ENCODE data around the gene IMMP2L. TPM values are rescaled to one million over a fixed set of nuclear protein-coding genes. Genes with fewer than 3 reads are reported as not detected.

IMMP2L gene
- total RNA-seq, 1 donor from 2014 or later = 20.0 TPM

DNA sequence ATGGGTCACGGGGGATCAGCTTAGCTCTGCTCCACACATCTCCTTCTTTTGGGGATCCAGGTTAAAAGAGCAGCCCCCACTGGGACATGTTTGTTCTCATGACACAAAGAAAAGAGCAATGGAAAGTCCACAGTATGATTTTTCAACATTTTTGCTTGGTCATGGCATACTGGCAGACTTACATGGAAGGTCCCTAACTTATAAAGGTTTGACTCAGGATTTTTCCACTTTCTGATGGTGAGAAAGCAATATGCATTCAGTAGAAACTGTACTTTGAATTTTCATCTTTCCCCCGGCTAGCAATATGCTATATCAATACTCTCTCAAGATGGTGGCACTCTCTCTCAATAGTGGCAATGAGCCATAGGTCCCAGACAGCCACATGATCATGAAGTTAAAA is 699.0 kb downstream of the IMMP2L start:
- H3K9me3 Mint-ChIP-seq = peaks cover 8% of the 10 kb centered on the region
- H3K4me1 Mint-ChIP-seq (ENCODE audit: low read depth) = peaks cover 2% of the 10 kb centered on the region
- H3K27ac Mint-ChIP-seq = no peak overlapping the region
- intact Hi-C loops (cut with micrococcal nuclease) = no loop called here
- no peaks in the 10 kb centered on the region for H3K36me3 Mint-ChIP-seq (ENCODE audit: low read depth)
- DNase-seq (ENCODE audit: low spot score) = no peak
- no peaks in the 10 kb centered on the region for H3K27me3 Mint-ChIP-seq (ENCODE audit: low read depth)
- no peak overlapping the region for H3K4me3 Mint-ChIP-seq (ENCODE audit: low read depth)

GRCh38 chr7:110861163-110861562 is 701.1 kb downstream of the IMMP2L start:
- no peak for DNase-seq (ENCODE audit: low spot score)
- peaks cover 2% of the 10 kb centered on the region for H3K4me1 Mint-ChIP-seq (ENCODE audit: low read depth)

DNA sequence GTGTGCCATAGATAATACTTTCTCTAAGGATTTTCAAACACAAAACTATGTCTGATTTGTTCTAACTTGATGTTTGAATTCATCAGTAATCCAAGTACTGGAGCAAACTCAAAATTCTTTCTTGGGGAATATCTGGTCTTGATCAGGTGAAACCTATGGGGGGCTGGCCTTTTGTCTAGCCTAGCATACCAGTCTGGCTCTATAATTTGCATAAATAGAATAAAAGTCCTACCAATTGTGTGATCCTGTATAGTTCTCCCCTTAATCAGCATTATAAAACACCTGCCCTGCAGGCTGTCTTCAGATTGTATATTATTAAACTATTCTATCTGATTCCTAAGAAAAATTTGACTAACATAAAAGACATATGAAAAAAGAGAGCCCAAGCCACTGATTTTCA is 705.2 kb downstream of the IMMP2L start:
- H3K4me3 Mint-ChIP-seq (ENCODE audit: low read depth) = no peak overlapping the region
- H3K27me3 Mint-ChIP-seq (ENCODE audit: low read depth) = no peaks in the 10 kb centered on the region
- no peak overlapping the region for H3K27ac Mint-ChIP-seq
- intact Hi-C loops (cut with micrococcal nuclease) = no loop called here
- no peak for DNase-seq (ENCODE audit: low spot score)
- no peaks in the 10 kb centered on the region for H3K9me3 Mint-ChIP-seq
- H3K4me1 Mint-ChIP-seq (ENCODE audit: low read depth) = no peaks in the 10 kb centered on the region
- no peaks in the 10 kb centered on the region for H3K36me3 Mint-ChIP-seq (ENCODE audit: low read depth)

More at GRCh38 chr7:110861163-110861562, 701.1 kb downstream of the IMMP2L start:
- Mint-ChIP-seq H3K36me3 (ENCODE audit: low read depth) (no peaks in the 10 kb centered on the region), H3K27ac (no peak overlapping the region), H3K9me3 (peaks cover 3% of the 10 kb centered on the region), H3K4me3 (ENCODE audit: low read depth) (no peak overlapping the region), H3K27me3 (ENCODE audit: low read depth) (no peaks in the 10 kb centered on the region)
- intact Hi-C loops (cut with micrococcal nuclease) = no loop called here

GRCh38 chr7:110856704-110857103 is 705.6 kb downstream of the IMMP2L start:
- no peak overlapping the region for H3K27ac Mint-ChIP-seq
- H3K27me3 Mint-ChIP-seq (ENCODE audit: low read depth) = no peaks in the 10 kb centered on the region
- DNase-seq (ENCODE audit: low spot score) = no peak
- no peaks in the 10 kb centered on the region for H3K4me1 Mint-ChIP-seq (ENCODE audit: low read depth)
- H3K9me3 Mint-ChIP-seq = no peaks in the 10 kb centered on the region
- no peak overlapping the region for H3K4me3 Mint-ChIP-seq (ENCODE audit: low read depth)
- intact Hi-C loops (cut with micrococcal nuclease) = no loop called here
- no peaks in the 10 kb centered on the region for H3K36me3 Mint-ChIP-seq (ENCODE audit: low read depth)

GRCh38 chr7:110854651-110855050 is 707.6 kb downstream of the IMMP2L start:
- H3K27ac Mint-ChIP-seq = no peak overlapping the region
- H3K36me3 Mint-ChIP-seq (ENCODE audit: low read depth) = no peaks in the 10 kb centered on the region
- DNase-seq (ENCODE audit: low spot score) = no peak
- intact Hi-C loops (cut with micrococcal nuclease) = no loop called here
- H3K27me3 Mint-ChIP-seq (ENCODE audit: low read depth) = no peaks in the 10 kb centered on the region
- no peaks in the 10 kb centered on the region for H3K4me1 Mint-ChIP-seq (ENCODE audit: low read depth)
- H3K4me3 Mint-ChIP-seq (ENCODE audit: low read depth) = no peak overlapping the region
- H3K9me3 Mint-ChIP-seq = no peaks in the 10 kb centered on the region

- no peaks in the 10 kb centered on the region for H3K36me3 Mint-ChIP-seq (ENCODE audit: low read depth)
- H3K4me1 Mint-ChIP-seq (ENCODE audit: low read depth) = no peaks in the 10 kb centered on the region
- no peaks in the 10 kb centered on the region for H3K9me3 Mint-ChIP-seq
- no peak for DNase-seq (ENCODE audit: low spot score)
- H3K4me3 Mint-ChIP-seq (ENCODE audit: low read depth) = no peak overlapping the region
- intact Hi-C loops (cut with micrococcal nuclease) = no loop called here
- no peak overlapping the region for H3K27ac Mint-ChIP-seq
- H3K27me3 Mint-ChIP-seq (ENCODE audit: low read depth) = no peaks in the 10 kb centered on the region
Observed at GRCh38 chr7:110854166-110854565, 708.1 kb downstream of the IMMP2L start.

DNA sequence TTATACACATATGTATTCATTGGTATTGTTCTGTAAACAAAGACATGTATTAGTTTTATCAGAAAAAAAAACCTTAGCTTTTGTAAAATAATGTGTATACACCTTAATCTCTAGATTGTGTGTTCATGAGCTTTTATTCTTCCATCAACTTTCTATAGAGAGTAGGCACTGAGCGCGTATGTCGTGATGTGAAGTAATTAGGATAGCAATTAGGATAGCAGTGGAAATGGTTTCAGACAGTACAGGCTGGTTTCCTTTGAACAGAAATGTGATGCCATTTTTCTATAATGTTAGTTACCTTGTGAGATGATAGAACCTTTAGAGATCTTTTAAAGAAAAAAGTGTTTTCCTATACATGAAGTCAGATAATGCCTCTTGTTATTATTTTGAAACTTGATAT is 709.0 kb downstream of the IMMP2L start:
- Mint-ChIP-seq H3K27ac (no peak overlapping the region), H3K9me3 (no peaks in the 10 kb centered on the region), H3K4me1 (ENCODE audit: low read depth) (no peaks in the 10 kb centered on the region), H3K27me3 (ENCODE audit: low read depth) (no peaks in the 10 kb centered on the region), H3K36me3 (ENCODE audit: low read depth) (no peaks in the 10 kb centered on the region), H3K4me3 (ENCODE audit: low read depth) (no peak overlapping the region)
- intact Hi-C loops (cut with micrococcal nuclease) = no loop called here
- DNase-seq (ENCODE audit: low spot score) = no peak

- Mint-ChIP-seq H3K4me3 (ENCODE audit: low read depth) (no peak overlapping the region), H3K9me3 (no peaks in the 10 kb centered on the region), H3K27ac (no peak overlapping the region), H3K36me3 (ENCODE audit: low read depth) (no peaks in the 10 kb centered on the region), H3K4me1 (ENCODE audit: low read depth) (no peaks in the 10 kb centered on the region), H3K27me3 (ENCODE audit: low read depth) (no peaks in the 10 kb centered on the region)
- no peak for DNase-seq (ENCODE audit: low spot score)
- intact Hi-C loops (cut with micrococcal nuclease) = no loop called here
Observed at GRCh38 chr7:110852156-110852940, 709.9 kb downstream of the IMMP2L start.

DNA sequence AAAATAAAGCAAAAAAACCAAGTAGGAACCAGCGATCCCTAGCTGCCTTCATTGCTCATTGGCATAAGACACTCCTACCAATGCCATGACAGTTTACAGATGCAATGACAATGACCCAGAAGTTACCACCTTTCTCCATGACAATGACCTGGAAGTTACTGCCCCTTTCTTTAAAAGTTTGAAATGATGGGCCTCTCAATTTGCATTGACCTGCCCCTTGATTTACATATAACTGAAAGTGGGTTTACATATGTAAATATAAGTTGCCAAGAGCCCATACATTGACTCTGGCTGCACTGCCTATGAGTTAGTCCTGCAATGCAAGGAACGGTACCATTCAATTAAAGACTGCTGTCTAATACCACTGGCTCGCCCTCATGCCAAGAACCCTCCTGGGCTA is 712.1 kb downstream of the IMMP2L start:
- no peaks in the 10 kb centered on the region for H3K9me3 Mint-ChIP-seq
- H3K4me1 Mint-ChIP-seq (ENCODE audit: low read depth) = no peaks in the 10 kb centered on the region
- DNase-seq (ENCODE audit: low spot score) = no peak
- H3K27me3 Mint-ChIP-seq (ENCODE audit: low read depth) = no peaks in the 10 kb centered on the region
- H3K4me3 Mint-ChIP-seq (ENCODE audit: low read depth) = no peak overlapping the region
- H3K27ac Mint-ChIP-seq = no peak overlapping the region
- intact Hi-C loops (cut with micrococcal nuclease) = no loop called here
- no peaks in the 10 kb centered on the region for H3K36me3 Mint-ChIP-seq (ENCODE audit: low read depth)

GRCh38 chr7:110842796-110843195 is 719.5 kb downstream of the IMMP2L start:
- Mint-ChIP-seq H3K4me3 (ENCODE audit: low read depth) (no peak overlapping the region), H3K27ac (no peak overlapping the region), H3K36me3 (ENCODE audit: low read depth) (no peaks in the 10 kb centered on the region), H3K4me1 (ENCODE audit: low read depth) (no peaks in the 10 kb centered on the region), H3K27me3 (ENCODE audit: low read depth) (no peaks in the 10 kb centered on the region), H3K9me3 (no peaks in the 10 kb centered on the region)
- DNase-seq (ENCODE audit: low spot score) = no peak
- intact Hi-C loops (cut with micrococcal nuclease) = no loop called here

DNA sequence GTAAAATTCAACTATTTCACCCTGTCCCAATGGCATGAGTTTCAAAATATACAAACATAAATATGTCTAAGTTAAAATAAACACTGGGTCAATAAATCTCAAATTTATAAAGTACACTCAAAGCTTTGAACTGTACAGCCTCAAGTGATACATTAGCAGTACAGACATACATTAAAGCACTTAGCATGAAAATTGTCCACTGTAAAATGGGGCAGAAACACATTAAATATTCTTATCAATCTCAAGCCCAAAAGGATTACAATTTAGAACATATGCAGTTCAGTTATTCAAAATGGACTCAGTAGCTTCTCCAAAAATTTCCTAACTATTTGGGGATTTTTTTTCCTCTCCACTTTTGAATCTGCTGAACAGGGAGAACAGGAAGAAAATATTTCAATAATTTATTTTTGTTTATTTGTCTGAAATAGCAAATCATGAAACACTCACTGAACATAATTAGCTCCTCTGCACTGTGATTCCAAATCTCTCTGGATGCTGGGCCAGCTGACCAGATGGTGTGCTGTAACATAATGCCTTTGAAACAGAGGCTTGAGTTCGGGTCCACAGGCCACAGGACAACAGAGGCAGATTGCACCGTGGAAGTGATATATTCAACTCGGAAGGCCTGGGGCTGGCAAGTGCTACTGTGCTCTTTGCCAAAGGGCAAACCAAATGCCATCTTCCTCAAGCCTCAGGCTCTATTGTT is 720.3 kb downstream of the IMMP2L start:
- Mint-ChIP-seq H3K9me3 (peaks cover 3% of the 10 kb centered on the region), H3K27ac (no peak overlapping the region), H3K4me3 (ENCODE audit: low read depth) (no peak overlapping the region), H3K4me1 (ENCODE audit: low read depth) (no peaks in the 10 kb centered on the region), H3K36me3 (ENCODE audit: low read depth) (no peaks in the 10 kb centered on the region), H3K27me3 (ENCODE audit: low read depth) (no peaks in the 10 kb centered on the region)
- intact Hi-C loops (cut with micrococcal nuclease) = no loop called here
- DNase-seq (ENCODE audit: low spot score) = no peak

GRCh38 chr7:110839866-110840265 is 722.4 kb downstream of the IMMP2L start:
- Mint-ChIP-seq H3K4me3 (ENCODE audit: low read depth) (no peak overlapping the region), H3K4me1 (ENCODE audit: low read depth) (no peaks in the 10 kb centered on the region), H3K36me3 (ENCODE audit: low read depth) (no peaks in the 10 kb centered on the region), H3K27me3 (ENCODE audit: low read depth) (no peaks in the 10 kb centered on the region), H3K27ac (no peak overlapping the region), H3K9me3 (peaks cover 4% of the 10 kb centered on the region)
- no peak for DNase-seq (ENCODE audit: low spot score)
- intact Hi-C loops (cut with micrococcal nuclease) = no loop called here

DNA sequence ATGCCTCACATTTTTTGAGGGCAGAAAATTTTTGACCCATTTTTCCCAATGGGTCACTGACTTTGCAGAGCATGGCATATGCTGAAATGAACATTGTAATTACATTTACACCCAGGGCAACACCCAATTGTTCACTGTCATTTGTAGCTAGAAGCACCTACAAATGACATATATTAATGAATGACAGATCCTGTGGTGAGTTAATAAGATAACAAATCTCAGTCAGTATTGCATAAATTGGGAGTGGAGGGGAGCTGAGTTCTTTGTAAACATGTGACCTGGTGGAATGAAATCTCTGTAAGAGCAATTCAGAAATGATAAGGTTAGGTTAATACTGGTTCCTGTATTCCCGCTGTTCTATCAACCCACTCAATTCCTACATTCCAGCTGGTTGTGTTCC is 726.4 kb downstream of the IMMP2L start:
- H3K36me3 Mint-ChIP-seq (ENCODE audit: low read depth) = no peaks in the 10 kb centered on the region
- H3K27ac Mint-ChIP-seq = no peak overlapping the region
- H3K4me3 Mint-ChIP-seq (ENCODE audit: low read depth) = no peak overlapping the region
- intact Hi-C loops (cut with micrococcal nuclease) = no loop called here
- no peaks in the 10 kb centered on the region for H3K27me3 Mint-ChIP-seq (ENCODE audit: low read depth)
- peaks cover 4% of the 10 kb centered on the region for H3K9me3 Mint-ChIP-seq
- DNase-seq (ENCODE audit: low spot score) = no peak
- peaks cover 1% of the 10 kb centered on the region for H3K4me1 Mint-ChIP-seq (ENCODE audit: low read depth)

All from activated T-helper 2 cell treated with anti-CD3 and anti-CD28 coated beads, Interferon-gamma antibody, Interleukin-2, Interleukin-4, amounts not matched to agents 10 μg/mL and 5 μg/mL and 100 μg/mL, durations not matched to agents 14 hours and 24 hours and 36 hours (primary cell).